HEK293 (cell line): Measurements from ENCODE around the gene SERINC2.

Source experiments
- CTCF ChIP-seq: fragments of 450-650 bp; formaldehyde crosslinking; IDR thresholded peaks from 2 replicates; pipeline ENCODE4 v1.5.1; 2016; ENCODE audit warnings: missing biosample characterization, missing genetic modification characterization
- RBAK ChIP-seq: fragments of 450-650 bp; formaldehyde crosslinking; IDR thresholded peaks from 2 replicates; pipeline ENCODE4 v1.5.1; 2016; ENCODE audit warnings: missing biosample characterization, missing genetic modification characterization
- ZFP3 ChIP-seq: fragments of 450-650 bp; formaldehyde crosslinking; IDR thresholded peaks from 2 replicates; pipeline ENCODE4 v1.5.1; 2016; ENCODE audit warnings: low read depth, missing biosample characterization, missing genetic modification characterization
- ZNF138 ChIP-seq: fragments of 450-650 bp; formaldehyde crosslinking; IDR thresholded peaks from 2 replicates; pipeline ENCODE4 v1.5.1; 2016; ENCODE audit warnings: missing biosample characterization, missing genetic modification characterization, borderline replicate concordance
- ZNF157 ChIP-seq: fragments of 450-650 bp; formaldehyde crosslinking; IDR thresholded peaks from 2 replicates; pipeline ENCODE4 v1.5.1; 2016; ENCODE audit warnings: missing biosample characterization, missing genetic modification characterization
- ZNF175 ChIP-seq: fragments of 450-650 bp; formaldehyde crosslinking; IDR thresholded peaks from 2 replicates; pipeline ENCODE4 v1.5.1; 2016; ENCODE audit warnings: missing biosample characterization, missing genetic modification characterization
- ZNF398 ChIP-seq: fragments of 450-650 bp; formaldehyde crosslinking; IDR thresholded peaks from 2 replicates; pipeline ENCODE4 v1.5.1; 2017; ENCODE audit warnings: missing biosample characterization, missing genetic modification characterization
- ZNF510 ChIP-seq: fragments of 450-650 bp; formaldehyde crosslinking; IDR thresholded peaks from 2 replicates; pipeline ENCODE4 v1.5.1; 2018; ENCODE audit warnings: mild to moderate bottlenecking, missing genetic modification characterization, missing biosample characterization; ENCODE audit not compliant: insufficient replicate concordance
- ZNF561 ChIP-seq: fragments of 450-650 bp; IDR thresholded peaks from 2 replicates; pipeline ENCODE4 v1.5.1; 2018; ENCODE audit warnings: missing biosample characterization, missing genetic modification characterization, borderline replicate concordance
- ZSCAN5A ChIP-seq: fragments of 450-650 bp; formaldehyde crosslinking; IDR thresholded peaks from 2 replicates; pipeline ENCODE4 v1.5.1; 2016; ENCODE audit warnings: missing biosample characterization, missing genetic modification characterization

- TF ChIP-seq CTCF (tag by site-specific recombination) (no peak), ZNF561 (tag by site-specific recombination) (no peak), ZNF157 (tag by site-specific recombination) (no peak), ZNF398 (no peak), ZNF510 (no peak), ZFP3 (tag by site-specific recombination) (no peak), ZNF175 (tag by site-specific recombination) (no peak), ZSCAN5A (tag by site-specific recombination) (no peak), RBAK (tag by site-specific recombination) (no peak), ZNF138 (tag by site-specific recombination) (no peak)
These were observed 28.1 kb downstream of the SERINC2 start for GRCh38 chr1:31441073-31441472.
